ENCODE data around the gene EHF.

Gene EHF

GRCh38 chr11:34707462-34707840 lies 86.6 kb downstream of the EHF start:
- no peak for DNase-seq
- H3K27ac Mint-ChIP-seq, result no peak overlapping the region
- no peak overlapping the region for H3K4me3 Mint-ChIP-seq
- no peaks in the 10 kb centered on the region for H3K36me3 Mint-ChIP-seq
- no peaks in the 10 kb centered on the region for H3K4me1 Mint-ChIP-seq
- peaks cover 2% of the 10 kb centered on the region for H3K9me3 Mint-ChIP-seq
- CTCF ChIA-PET, result no interaction called here
- no peaks in the 10 kb centered on the region for H3K27me3 Mint-ChIP-seq
